PFSK-1 (cell line): ENCODE results near the gene GCFC2.

Experiments
- FOXP2 ChIP-seq: optimal IDR thresholded peaks from 2 replicates; pipeline ENCODE3; 2011; ENCODE audit warnings: borderline replicate concordance, control low read depth, inconsistent platforms; ENCODE audit not compliant: insufficient read depth; ENCODE audit errors: extremely low read length, extremely low read depth
- POLR2AphosphoS5 ChIP-seq: IDR thresholded peaks from 2 replicates; pipeline ENCODE4 v1.6.1; 2012; ENCODE audit warnings: low read depth, mild to moderate bottlenecking, control low read depth, low read length, moderate library complexity
- REST ChIP-seq, 2 experiments: IDR thresholded peaks; 2 replicates each; pipeline versions ENCODE4 v1.6.1 to v1.8.0; 2011 to 2012; ENCODE audit warnings: low read depth in 2 of 2, low read length in 2 of 2, control low read depth in 1 of 2, inconsistent platforms in 1 of 2, mild to moderate bottlenecking in 1 of 2, moderate library complexity in 1 of 2; ENCODE audit not compliant: insufficient read depth in 1 of 2
- SIN3A ChIP-seq: IDR thresholded peaks from 2 replicates; pipeline ENCODE4 v1.6.1; 2012; ENCODE audit warnings: mild to moderate bottlenecking, low read length, moderate library complexity, borderline replicate concordance; ENCODE audit not compliant: insufficient read depth
- TAF1 ChIP-seq: IDR thresholded peaks from 2 replicates; pipeline ENCODE4 v1.6.1; 2012; ENCODE audit warnings: low read length, control low read depth, borderline replicate concordance; ENCODE audit not compliant: insufficient read depth

- TF ChIP-seq TAF1, result no peak
- no peak for TF ChIP-seq REST (IDR thresholded peaks at IDR 0.05; ENCODE audit: insufficient read depth in 1 of 2, low read depth in 2 of 2, low read length in 2 of 2)
- TF ChIP-seq POLR2AphosphoS5, result no peak
- TF ChIP-seq SIN3A, result no peak
- TF ChIP-seq FOXP2, result no peak
These were observed 65.1 kb downstream of the GCFC2 start for GRCh38 chr2:75645643-75646042.
